ENCODE results near the gene TGFB1. TPM values are rescaled to one million over a fixed set of nuclear protein-coding genes. Genes with fewer than 3 reads are reported as not detected.
A peak's percentile ranks its signal among the peaks of the same experiment; 100 is the strongest.

Gene TGFB1
- total and polyA plus RNA-seq, 9 of the 15 experiments (the other 6 are each of a cell fraction or from before 2014, with no cell fraction given), result 0.24 to 159 (median 17.2) TPM

- H3K9ac ChIP-seq (ENCODE audit: insufficient read depth in 1 of 2, low read depth in 2 of 2, low read length in 2 of 2), result no peak overlapping the region
- peaks cover 13 to 17% of the 10 kb centered on the region in 2 experiments; a peak in 4 of 5 replicates for H3K4me1 ChIP-seq (replicated peaks in 1 of 2; ENCODE audit: control insufficient read depth in 2 of 2, insufficient read depth in 2 of 2, low read length in 2 of 2)
- FAIRE-seq, result no peak
- H3K9me1 ChIP-seq (ENCODE audit: control insufficient read depth, insufficient read depth, low read length), result no peaks in the 10 kb centered on the region
- no peak overlapping the region for H3K4me3 ChIP-seq
- ChIA-PET POLR2A (no interaction called here), CTCF (ENCODE audit: low intra/inter-chr PET ratio) (no interaction called here)
- in situ Hi-C loops (cut with MboI) (no loop called here), intact Hi-C loops (cut with micrococcal nuclease) (no loop called here)
- H3K79me2 ChIP-seq (ENCODE audit: control insufficient read depth, insufficient read depth, low read length), result peaks cover 25% of the 10 kb centered on the region
- peaks cover 60% of the 10 kb centered on the region; the same call in 2 of the 3 replicates for H3K36me3 ChIP-seq (ENCODE audit: control insufficient read depth, insufficient read depth, low read length)
- no peak overlapping the region for H2AFZ ChIP-seq (ENCODE audit: low read depth, low read length)
- no peaks in the 10 kb centered on the region for H3K27me3 ChIP-seq (ENCODE audit: control insufficient read depth in 2 of 2, insufficient read depth in 2 of 2, low read length in 2 of 2)
- H3K9me3 ChIP-seq (replicated peaks; ENCODE audit: control insufficient read depth, insufficient read depth, low read depth, low read length), result no peaks in the 10 kb centered on the region
- H3K4me2 ChIP-seq (ENCODE audit: insufficient read depth, low read length), result no peak overlapping the region
- DNase-seq (ENCODE audit: extremely low read depth in 1 of 4, low spot score in 3 of 4), result no peak
- H3K27ac ChIP-seq (ENCODE audit: extremely low read depth, low read depth, low read length), result no peak overlapping the region
- 83% methylated on average over 11 of the region's 11 CpGs for WGBS (ENCODE audit: insufficient coverage, low coverage, missing lambda C conversion rate)
- BruUV-seq (replicated peaks), result no TSS peak
- TF ChIP-seq ZFP36 (IDR thresholded peaks at IDR 0.05; ENCODE audit: low read depth, low read length, partially characterized antibody), result peak; percentile 91
- peak; percentile 10 for TF ChIP-seq RBM25 (IDR thresholded peaks at IDR 0.05; ENCODE audit: low read depth, low read length, severe bottlenecking)
- TF ChIP-seq GTF2F1 (IDR thresholded peaks at IDR 0.05; ENCODE audit: low read depth, low read length), result no peak
- ATAC-seq, result no peak
- no peaks in the 10 kb centered on the region for H4K20me1 ChIP-seq (replicated peaks; ENCODE audit: control insufficient read depth, insufficient read depth, low read length)
Measured at GRCh38 chr19:41391618-41392017, 37.9 kb upstream of the TGFB1 start.

- Histone ChIP-seq H4K20me1 (replicated peaks; ENCODE audit: control insufficient read depth, insufficient read depth, low read length) (no peaks in the 10 kb centered on the region), H3K4me2 (ENCODE audit: insufficient read depth, low read length) (no peak overlapping the region), H3K79me2 (ENCODE audit: control insufficient read depth, insufficient read depth, low read length) (no peaks in the 10 kb centered on the region), H3K36me3 (ENCODE audit: control insufficient read depth, insufficient read depth, low read length) (peaks cover 45% of the 10 kb centered on the region; the same call in 2 of the 3 replicates), H2AFZ (ENCODE audit: low read depth, low read length) (no peak overlapping the region), H3K27ac (ENCODE audit: extremely low read depth, low read depth, low read length) (no peak overlapping the region), H3K9me1 (ENCODE audit: control insufficient read depth, insufficient read depth, low read length) (peaks cover 3% of the 10 kb centered on the region), H3K27me3 (ENCODE audit: control insufficient read depth in 2 of 2, insufficient read depth in 2 of 2, low read length in 2 of 2) (no peaks in the 10 kb centered on the region), H3K9me3 (replicated peaks; ENCODE audit: control insufficient read depth, insufficient read depth, low read depth, low read length) (no peaks in the 10 kb centered on the region), H3K9ac (ENCODE audit: insufficient read depth in 1 of 2, low read depth in 2 of 2, low read length in 2 of 2) (peak overlapping the region in 1 of 2 experiments; percentile 3; a peak in 2 of 4 replicates), H3K4me3 (no peak overlapping the region), H3K4me1 (replicated peaks in 1 of 2; ENCODE audit: control insufficient read depth in 2 of 2, insufficient read depth in 2 of 2, low read length in 2 of 2) (peaks cover 4 to 10% of the 10 kb centered on the region in 2 experiments; a peak in 3 of 5 replicates)
- in situ Hi-C loops (cut with MboI) (no loop called here), intact Hi-C loops (cut with micrococcal nuclease) (no loop called here)
- ATAC-seq (peak; percentile 56), FAIRE-seq (no peak), DNase-seq (ENCODE audit: extremely low read depth in 1 of 4, low spot score in 3 of 4) (peak in 2 of 4 experiments; percentile 11 to 25)
- TF ChIP-seq, protein P1, sequence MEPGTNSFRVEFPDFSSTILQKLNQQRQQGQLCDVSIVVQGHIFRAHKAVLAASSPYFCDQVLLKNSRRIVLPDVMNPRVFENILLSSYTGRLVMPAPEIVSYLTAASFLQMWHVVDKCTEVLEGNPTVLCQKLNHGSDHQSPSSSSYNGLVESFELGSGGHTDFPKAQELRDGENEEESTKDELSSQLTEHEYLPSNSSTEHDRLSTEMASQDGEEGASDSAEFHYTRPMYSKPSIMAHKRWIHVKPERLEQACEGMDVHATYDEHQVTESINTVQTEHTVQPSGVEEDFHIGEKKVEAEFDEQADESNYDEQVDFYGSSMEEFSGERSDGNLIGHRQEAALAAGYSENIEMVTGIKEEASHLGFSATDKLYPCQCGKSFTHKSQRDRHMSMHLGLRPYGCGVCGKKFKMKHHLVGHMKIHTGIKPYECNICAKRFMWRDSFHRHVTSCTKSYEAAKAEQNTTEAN (CRISPR knock-in tag; IDR thresholded peaks at IDR 0.05), result no peak
- TF ChIP-seq POLR2G (IDR thresholded peaks at IDR 0.05; ENCODE audit: low read depth, low read length), result peak; percentile 62
- TF ChIP-seq BRD9 (IDR thresholded peaks at IDR 0.05; ENCODE audit: low read depth, partially characterized antibody), result no peak
- TF ChIP-seq ZNF282 (CRISPR knock-in tag; IDR thresholded peaks at IDR 0.05), result no peak
- no peak for TF ChIP-seq MTA1 (IDR thresholded peaks at IDR 0.05; ENCODE audit: borderline replicate concordance)
- TF ChIP-seq RBM22 (IDR thresholded peaks at IDR 0.05; ENCODE audit: low read depth, low read length, poor library complexity, severe bottlenecking), result no peak
- TF ChIP-seq CEBPG (CRISPR knock-in tag; IDR thresholded peaks at IDR 0.05), result no peak
- 0 out of 4 replicates have a peak, but pooled peaks of 1 of the 2 experiments have one; percentile 41 for TF ChIP-seq CEBPG (tag; conservative IDR thresholded peaks at IDR 0.05 in 1 of 2, IDR thresholded peaks at IDR 0.05 in 1 of 2)
- no peak for TF ChIP-seq HDGF (IDR thresholded peaks at IDR 0.05)
- no peak for TF ChIP-seq CAMTA2 (CRISPR knock-in tag; conservative IDR thresholded peaks at IDR 0.05)
- peak; percentile 64 for TF ChIP-seq EGR1 (conservative IDR thresholded peaks at IDR 0.05)
- TF ChIP-seq TRIM24 (IDR thresholded peaks at IDR 0.05), result no peak
- TF ChIP-seq RBFOX2 (IDR thresholded peaks at IDR 0.05; ENCODE audit: low read depth, low read length), result peak; percentile 50; the same call in 1 of the 2 replicates
- no peak for TF ChIP-seq ZNF232 (CRISPR knock-in tag; IDR thresholded peaks at IDR 0.05)
- no TSS peak for BruUV-seq (replicated peaks)
- WGBS (ENCODE audit: insufficient coverage, low coverage, missing lambda C conversion rate), result 71% methylated on average over 11 of the region's 13 CpGs
- CTCF ChIA-PET (ENCODE audit: low intra/inter-chr PET ratio), result no interaction called here
- POLR2A ChIA-PET, result interaction anchor here (0.8 to 1.7 kb wide), 4 partner anchors 8 to 123 kb away, joined by 3 to 8 read pairs (median 6); no protein-coding TSS in a partner anchor
Measured at GRCh38 chr19:41386442-41386841, 32.7 kb upstream of the TGFB1 start.
